MCF 10A (cell line): Measurements from ENCODE around the gene DNAH12. TPM values are rescaled to one million over a fixed set of nuclear protein-coding genes. Genes with fewer than 3 reads are reported as not detected.

Experiments used
- BruUV-seq: library from RNA; stranded (reverse); fragments of 400-500 nt; replicated peaks from 2 replicates; lab custom pipeline; 2021; lab: Mats Ljungman, UMichigan
- CTCF ChIA-PET: fragments of 300-600 bp; sonication (Branson Sonifier 250); formaldehyde crosslinking; extraction: SDS; loops from one replicate; lab custom pipeline; 2021; ENCODE audit warnings: antibody characterized with exemption, inconsistent platforms; lab: Yijun Ruan, JAX
- POLR2A ChIA-PET: fragments of 300-600, 350-650 bp; sonication (Branson Sonifier 250); formaldehyde crosslinking; extraction: SDS; loops from one replicate; lab custom pipeline; 2020; ENCODE audit warnings: antibody characterized with exemption, inconsistent platforms; lab: Yijun Ruan, JAX
- DNase-seq: peaks from one replicate; pipeline ENCODE4 v3.0.0-alpha.2; 2018; ENCODE audit not compliant: unreplicated experiment
- H3K27ac Mint-ChIP-seq: one replicate; pipeline ENCODE4 v1.8.0; 2022; ENCODE audit warnings: mild to moderate bottlenecking, low read depth, mixed read lengths; ENCODE audit not compliant: unreplicated experiment
- H3K27me3 Mint-ChIP-seq: one replicate; pipeline ENCODE4 v1.8.0; 2022; ENCODE audit warnings: mixed read lengths; ENCODE audit not compliant: insufficient read depth, unreplicated experiment
- H3K36me3 Mint-ChIP-seq: one replicate; pipeline ENCODE4 v1.8.0; 2022; ENCODE audit warnings: mild to moderate bottlenecking, moderate library complexity, mixed read lengths; ENCODE audit not compliant: insufficient read depth, unreplicated experiment
- H3K4me1 Mint-ChIP-seq: one replicate; pipeline ENCODE4 v1.8.0; 2022; ENCODE audit warnings: mixed read lengths; ENCODE audit not compliant: insufficient read depth, unreplicated experiment
- H3K4me3 Mint-ChIP-seq: one replicate; pipeline ENCODE4 v1.8.0; 2022; ENCODE audit warnings: mild to moderate bottlenecking, moderate library complexity, mixed read lengths; ENCODE audit not compliant: unreplicated experiment
- H3K9me3 Mint-ChIP-seq: one replicate; pipeline ENCODE4 v1.8.0; 2022; ENCODE audit warnings: mixed read lengths; ENCODE audit not compliant: unreplicated experiment
- intact Hi-C: fragments of 100-400 bp; cut with micrococcal nuclease; formaldehyde crosslinking; loops from 2 replicates; pipeline ENCODE4 v1.14.1; 2022
- total RNA-seq: library from RNA; stranded (reverse); gene quantifications from 2 replicates; pipeline ENCODE4 v1.2.3, GENCODE V29; 2022
- TF ChIP-seq, protein P1 (sequence below): fragments of 200-600 bp; IDR thresholded peaks from one replicate; pipeline ENCODE4 v1.8.0; 2022; ENCODE audit warnings: antibody characterized with exemption, mild to moderate bottlenecking; ENCODE audit not compliant: unreplicated experiment

The DNAH12 gene
- total RNA-seq, 1 experiment from 2014 or later, result 0.58 TPM

DNA sequence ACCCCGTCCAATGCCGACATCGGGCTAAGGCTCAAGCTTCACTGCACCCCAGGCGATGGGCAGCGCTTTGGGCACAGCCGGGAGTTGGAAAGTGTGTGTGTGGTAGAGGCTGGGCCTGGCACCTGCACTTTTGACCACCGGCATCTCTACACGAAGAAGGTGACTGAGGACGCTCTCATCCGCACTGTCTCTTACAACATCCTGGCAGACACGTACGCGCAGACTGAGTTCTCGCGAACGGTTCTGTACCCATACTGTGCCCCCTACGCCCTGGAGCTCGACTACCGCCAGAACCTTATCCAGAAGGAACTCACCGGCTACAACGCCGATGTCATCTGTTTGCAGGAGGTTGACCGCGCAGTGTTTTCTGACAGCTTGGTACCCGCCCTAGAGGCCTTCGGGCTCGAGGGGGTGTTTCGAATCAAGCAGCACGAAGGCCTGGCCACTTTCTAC is 13.0 kb upstream of the DNAH12 start:
- intact Hi-C loops, result loop anchor here (2.0 to 5.0 kb wide), 2 partner anchors 40 to 160 kb away; partner anchors contain the start of gene ARF4
- no peaks in the 10 kb centered on the region for H3K9me3 Mint-ChIP-seq
- POLR2A ChIA-PET, result interaction anchor here (0.5 to 8.3 kb wide), 14 partner anchors 9 to 554 kb away, joined by 3 to 153 read pairs (median 7); partner anchors contain the start of genes APPL1, ARF4, DNAH12 and SPATA12
- peak; percentile 48 for DNase-seq
- no peaks in the 10 kb centered on the region for H3K27me3 Mint-ChIP-seq
- CTCF ChIA-PET, result interaction anchor here (0.6 to 1.0 kb wide), 3 partner anchors 37 to 755 kb away, joined by 3 to 5 read pairs (median 3); no protein-coding TSS in a partner anchor
- peak overlapping the region; percentile 63 for H3K4me3 Mint-ChIP-seq
- peaks cover 12% of the 10 kb centered on the region for H3K4me1 Mint-ChIP-seq
- H3K36me3 Mint-ChIP-seq, result peaks cover 45% of the 10 kb centered on the region
- BruUV-seq, result no TSS peak
- peak overlapping the region; percentile 96 for H3K27ac Mint-ChIP-seq
- TF ChIP-seq, protein P1, sequence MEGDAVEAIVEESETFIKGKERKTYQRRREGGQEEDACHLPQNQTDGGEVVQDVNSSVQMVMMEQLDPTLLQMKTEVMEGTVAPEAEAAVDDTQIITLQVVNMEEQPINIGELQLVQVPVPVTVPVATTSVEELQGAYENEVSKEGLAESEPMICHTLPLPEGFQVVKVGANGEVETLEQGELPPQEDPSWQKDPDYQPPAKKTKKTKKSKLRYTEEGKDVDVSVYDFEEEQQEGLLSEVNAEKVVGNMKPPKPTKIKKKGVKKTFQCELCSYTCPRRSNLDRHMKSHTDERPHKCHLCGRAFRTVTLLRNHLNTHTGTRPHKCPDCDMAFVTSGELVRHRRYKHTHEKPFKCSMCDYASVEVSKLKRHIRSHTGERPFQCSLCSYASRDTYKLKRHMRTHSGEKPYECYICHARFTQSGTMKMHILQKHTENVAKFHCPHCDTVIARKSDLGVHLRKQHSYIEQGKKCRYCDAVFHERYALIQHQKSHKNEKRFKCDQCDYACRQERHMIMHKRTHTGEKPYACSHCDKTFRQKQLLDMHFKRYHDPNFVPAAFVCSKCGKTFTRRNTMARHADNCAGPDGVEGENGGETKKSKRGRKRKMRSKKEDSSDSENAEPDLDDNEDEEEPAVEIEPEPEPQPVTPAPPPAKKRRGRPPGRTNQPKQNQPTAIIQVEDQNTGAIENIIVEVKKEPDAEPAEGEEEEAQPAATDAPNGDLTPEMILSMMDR, result no peak

DNA sequence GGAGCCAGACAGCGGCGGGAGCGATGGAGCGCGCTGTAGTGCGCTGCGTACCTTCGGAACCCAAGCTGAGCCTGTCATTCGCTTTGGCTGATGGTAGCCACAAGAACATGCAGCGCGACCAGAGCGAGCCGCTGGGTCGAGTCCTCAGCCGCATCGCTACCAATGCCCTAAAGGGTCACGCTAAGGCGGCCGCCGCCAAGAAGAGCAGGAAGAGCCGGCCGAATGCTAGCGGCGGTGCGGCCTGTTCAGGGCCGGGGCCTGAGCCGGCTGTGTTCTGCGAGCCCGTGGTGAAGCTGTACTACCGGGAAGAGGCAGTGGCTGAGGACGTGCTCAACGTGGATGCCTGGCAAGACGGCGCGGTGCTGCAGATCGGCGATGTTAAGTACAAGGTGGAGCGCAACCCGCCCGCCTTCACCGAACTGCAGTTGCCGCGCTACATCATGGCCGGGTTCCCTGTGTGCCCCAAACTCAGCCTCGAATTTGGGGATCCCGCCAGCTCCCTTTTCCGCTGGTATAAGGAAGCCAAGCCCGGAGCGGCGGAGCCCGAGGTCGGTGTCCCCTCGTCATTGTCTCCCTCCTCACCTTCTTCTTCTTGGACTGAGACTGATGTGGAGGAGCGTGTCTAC is 12.4 kb upstream of the DNAH12 start:
- no peaks in the 10 kb centered on the region for H3K27me3 Mint-ChIP-seq
- H3K4me1 Mint-ChIP-seq, result peaks cover 12% of the 10 kb centered on the region
- peaks cover 40% of the 10 kb centered on the region for H3K36me3 Mint-ChIP-seq
- peak overlapping the region; percentile 63 for H3K4me3 Mint-ChIP-seq
- POLR2A ChIA-PET, result interaction anchor here (0.5 to 8.3 kb wide), 31 partner anchors 9 to 874 kb away, joined by 3 to 153 read pairs (median 4); partner anchors contain the start of genes APPL1, ARF4, DNAH12 and SPATA12
- peak overlapping the region; percentile 96 for H3K27ac Mint-ChIP-seq
- TSS peak; percentile 36 for BruUV-seq
- H3K9me3 Mint-ChIP-seq, result no peaks in the 10 kb centered on the region
- no peak for DNase-seq
- intact Hi-C loops, result loop anchor here (2.0 to 5.0 kb wide), 2 partner anchors 41 to 160 kb away; partner anchors contain the start of gene ARF4
- CTCF ChIA-PET, result interaction anchor here (0.8 to 2.0 kb wide), 3 partner anchors 37 to 43 kb away, joined by 3 to 6 read pairs (median 3); partner anchors contain the start of gene ARF4
- TF ChIP-seq, protein P1, result no peak

DNA sequence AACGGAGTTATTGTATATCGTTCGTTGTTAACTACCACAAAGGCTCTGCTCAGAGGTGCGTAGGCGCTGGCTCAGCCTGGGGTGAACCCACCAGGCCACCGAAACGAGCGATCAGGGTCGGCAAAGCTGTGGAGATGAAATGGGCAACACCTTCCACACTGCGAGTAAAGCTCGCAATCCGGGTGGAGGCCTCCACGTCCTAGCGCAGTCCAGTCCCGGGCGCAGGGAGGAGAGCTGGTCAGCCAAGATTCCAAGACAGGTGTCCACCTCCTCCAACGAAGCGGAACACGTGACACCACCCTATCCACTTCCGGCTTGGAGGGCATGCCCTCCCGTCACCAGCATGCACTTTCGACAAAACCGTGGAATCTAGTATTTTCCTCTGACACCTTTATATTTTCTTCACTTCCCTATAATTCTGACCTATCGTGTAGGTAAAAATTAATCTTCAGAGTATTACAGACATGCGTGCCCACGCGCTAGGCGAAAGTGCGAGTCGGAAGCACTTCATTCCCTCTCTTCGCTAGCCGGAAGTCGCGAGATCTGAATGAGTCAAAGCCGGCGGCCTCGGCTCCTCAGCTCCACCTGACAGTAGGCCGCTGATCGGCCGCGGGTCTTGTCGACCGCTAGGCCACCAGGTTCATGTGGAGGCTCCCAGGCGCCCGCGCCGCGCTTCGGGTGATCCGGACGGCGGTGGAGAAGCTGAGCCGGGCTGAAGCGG is 11.8 kb upstream of the DNAH12 start, which contains the start of gene PDE12:
Gene PDE12 (plus strand): TSS at position 537 of the 721 bp plus-strand sequence. CDS start 106 bp downstream, at position 643.
- no peaks in the 10 kb centered on the region for H3K27me3 Mint-ChIP-seq
- intact Hi-C loops, result loop anchor here (2.0 to 5.0 kb wide), 2 partner anchors 41 to 159 kb away; partner anchors contain the start of gene ARF4
- no peaks in the 10 kb centered on the region for H3K9me3 Mint-ChIP-seq
- H3K4me3 Mint-ChIP-seq, result peak within 1 kb of the TSS; percentile 63
- ChIA-PET CTCF (interaction anchor here (0.7 to 2.0 kb wide), 2 partner anchors 41 to 300 kb away, joined by 3 to 6 read pairs; partner anchors contain the start of gene ARF4), POLR2A (interaction anchor here (0.5 to 8.3 kb wide), 29 partner anchors 10 to 874 kb away, joined by 3 to 153 read pairs (median 4); partner anchors contain the start of genes APPL1, ARF4, DNAH12 and SPATA12)
- peak within 1 kb of the TSS; percentile 96 for H3K27ac Mint-ChIP-seq
- H3K36me3 Mint-ChIP-seq, result peaks cover 34% of the 10 kb centered on the region
- H3K4me1 Mint-ChIP-seq, result peaks cover 12% of the 10 kb centered on the region
- DNase-seq, result peak; percentile 92
- no TSS peak for BruUV-seq
- TF ChIP-seq, protein P1, result no peak
